HepG2 (cell line): ENCODE data around the gene ATP6V1F. TPM values are rescaled to one million over a fixed set of nuclear protein-coding genes. Genes with fewer than 3 reads are reported as not detected.

Experiments
- ARID2 ChIP-seq: sonication (generic); formaldehyde crosslinking; IDR thresholded peaks from 2 replicates; pipeline ENCODE4 v1.8.1; 2022; ENCODE audit warnings: mild to moderate bottlenecking, missing genetic modification reagents, borderline replicate concordance
- BORCS8-MEF2B ChIP-seq: sonication (generic); formaldehyde crosslinking; IDR thresholded peaks from 2 replicates; pipeline ENCODE4 v1.8.0; 2022; ENCODE audit warnings: mild to moderate bottlenecking, missing genetic modification reagents
- HMG20B ChIP-seq: conservative IDR thresholded peaks from 2 replicates; pipeline ENCODE4 v1.6.1; 2016; ENCODE audit warnings: missing genetic modification reagents, missing compliant biosample characterization
- HNRNPUL1 ChIP-seq: fragments of 200-400 bp; formaldehyde crosslinking; IDR thresholded peaks from 2 replicates; pipeline ENCODE4 v1.6.1; 2017; ENCODE audit warnings: low read depth, mild to moderate bottlenecking, low read length, moderate library complexity
- ISX ChIP-seq: sonication (generic); formaldehyde crosslinking; conservative IDR thresholded peaks from 2 replicates; pipeline ENCODE4 v1.5.0; 2020; ENCODE audit warnings: missing genetic modification reagents
- MAF1 ChIP-seq: sonication (generic); formaldehyde crosslinking; IDR thresholded peaks from 2 replicates; pipeline ENCODE4 v1.5.0; 2020; ENCODE audit warnings: missing genetic modification reagents, borderline replicate concordance
- MED1 ChIP-seq: sonication (generic); formaldehyde crosslinking; IDR thresholded peaks from 2 replicates; pipeline ENCODE4 v1.4.0; 2020; ENCODE audit warnings: missing genetic modification reagents
- NFIB ChIP-seq: sonication (generic); formaldehyde crosslinking; IDR thresholded peaks from 2 replicates; pipeline ENCODE4 v1.9.0; 2021; ENCODE audit warnings: missing genetic modification reagents, mild to moderate bottlenecking, borderline replicate concordance
- NONO ChIP-seq, 2 experiments: fragments of 450-650 bp in 1 of 2; sonication (generic) in 1 of 2; formaldehyde crosslinking in 1 of 2; IDR thresholded peaks in 1 of 2; conservative IDR thresholded peaks in 1 of 2; 2 replicates each; pipeline versions ENCODE4 v1.6.1 to v1.8.0; 2017 to 2022; ENCODE audit warnings: mild to moderate bottlenecking in 1 of 2, missing genetic modification reagents in 1 of 2, moderate library complexity in 1 of 2
- NR2F1 ChIP-seq, 2 experiments: fragments of 450-650 bp in 1 of 2; formaldehyde crosslinking in 1 of 2; IDR thresholded peaks; 2 replicates each; pipeline versions ENCODE4 v1.5.0 to v1.6.1; 2016 to 2020; ENCODE audit warnings: mild to moderate bottlenecking in 1 of 2, missing compliant biosample characterization in 1 of 2, missing genetic modification reagents in 1 of 2, moderate library complexity in 1 of 2
- REPIN1 ChIP-seq: sonication (generic); formaldehyde crosslinking; IDR thresholded peaks from 2 replicates; pipeline ENCODE4 v1.8.0; 2022; ENCODE audit warnings: missing genetic modification reagents, low read depth, mild to moderate bottlenecking, borderline replicate concordance
- SP1 ChIP-seq, 2 experiments: fragments of 450-650 bp in 1 of 2; sonication (generic) in 1 of 2; formaldehyde crosslinking in 1 of 2; IDR thresholded peaks; 2 replicates each; pipeline versions ENCODE4 v1.4.0 to v1.6.1; 2016 to 2020; ENCODE audit warnings: missing genetic modification reagents in 1 of 2
- THAP11 ChIP-seq: IDR thresholded peaks from 2 replicates; pipeline ENCODE4 v1.6.1; 2016; ENCODE audit warnings: missing biosample characterization, missing genetic modification reagents
- TOPORS ChIP-seq: sonication (generic); formaldehyde crosslinking; IDR thresholded peaks from 2 replicates; pipeline ENCODE4 v1.8.0; 2023; ENCODE audit warnings: mild to moderate bottlenecking, missing genetic modification reagents
- ZNF367 ChIP-seq: sonication (generic); formaldehyde crosslinking; IDR thresholded peaks from 2 replicates; pipeline ENCODE4 v1.4.0; 2020; ENCODE audit warnings: missing genetic modification reagents, borderline replicate concordance
- ZNF430 ChIP-seq: sonication (generic); formaldehyde crosslinking; IDR thresholded peaks from 2 replicates; pipeline ENCODE4 v1.9.0; 2021; ENCODE audit warnings: mild to moderate bottlenecking, missing genetic modification reagents
- ZNF768 ChIP-seq: sonication (generic); formaldehyde crosslinking; IDR thresholded peaks from 2 replicates; pipeline ENCODE4 v1.4.0; 2020; ENCODE audit warnings: missing genetic modification reagents
- ZSCAN31 ChIP-seq: sonication (generic); formaldehyde crosslinking; IDR thresholded peaks from 2 replicates; pipeline ENCODE4 v1.5.0; 2020; ENCODE audit warnings: low read depth, mild to moderate bottlenecking, missing genetic modification reagents
- polyA plus RNA-seq, 8 experiments: library from polyadenylated mRNA; depleted of rRNA in 3 of 8; stranded (reverse) in 7 of 8; unstranded in 1 of 8; fragments of >200 nt; fragmentation: Illumina TruSeq in 4 of 8; extraction: Trizol in 4 of 8; gene quantifications; 2 replicates each; pipeline versions ENCODE4 v1.2.1 to v1.2.3, GENCODE V29; 2011 to 2016; ENCODE audit warnings: low read depth in 4 of 8, missing spikeins in 1 of 8, mixed read lengths in 1 of 8; ENCODE audit not compliant: insufficient read depth in 1 of 8
- total RNA-seq, 5 experiments: library from RNA; depleted of rRNA; stranded (reverse); fragments of >200 nt; fragmentation: Illumina TruSeq; extraction: Trizol; gene quantifications; 2 replicates each; pipeline ENCODE4 v1.2.3, GENCODE V29; 2016; ENCODE audit warnings: low read depth in 1 of 5
- TF ChIP-seq, protein P1 (sequence below): sonication (generic); formaldehyde crosslinking; IDR thresholded peaks from 2 replicates; pipeline ENCODE4 v1.5.1; 2020; ENCODE audit warnings: missing genetic modification reagents, mild to moderate bottlenecking, borderline replicate concordance
- TF ChIP-seq, protein P2 (sequence below): sonication (generic); formaldehyde crosslinking; IDR thresholded peaks from 2 replicates; pipeline ENCODE4 v1.4.0; 2020; ENCODE audit warnings: mild to moderate bottlenecking, missing genetic modification reagents, borderline replicate concordance
- TF ChIP-seq, protein P3 (sequence below): sonication (generic); formaldehyde crosslinking; IDR thresholded peaks from 2 replicates; pipeline ENCODE4 v1.4.0; 2020; ENCODE audit warnings: missing genetic modification reagents

The ATP6V1F gene
- total and polyA plus RNA-seq, 2 of the 13 experiments (the other 11 are each of a cell fraction or from before 2014, with no cell fraction given) = 87.2 to 132 TPM

DNA sequence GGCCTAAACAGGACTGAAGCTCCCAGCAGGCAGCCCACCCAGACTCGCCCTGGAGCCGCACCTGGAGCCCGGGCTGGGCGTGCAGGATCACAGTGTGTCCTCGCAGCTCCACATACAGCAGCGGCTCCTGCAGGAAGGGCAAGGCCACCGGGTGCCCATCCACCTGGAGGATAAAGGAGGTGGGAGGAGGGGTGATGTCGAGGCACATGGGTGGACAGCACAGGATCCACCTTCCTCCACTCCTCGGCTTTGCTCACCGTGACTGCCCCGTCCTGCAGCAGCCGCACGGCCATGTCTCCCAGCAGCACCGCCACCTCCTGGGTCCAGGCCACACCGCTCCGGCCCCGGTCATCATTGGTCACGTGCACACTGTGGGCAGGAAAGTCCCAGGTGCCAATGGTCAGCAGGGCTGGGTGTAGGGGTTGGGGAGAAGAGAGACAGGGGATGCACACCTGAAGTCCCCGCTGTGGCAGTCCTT lies 16.8 kb downstream of the ATP6V1F start (continued):
- TF ChIP-seq, protein P1, sequence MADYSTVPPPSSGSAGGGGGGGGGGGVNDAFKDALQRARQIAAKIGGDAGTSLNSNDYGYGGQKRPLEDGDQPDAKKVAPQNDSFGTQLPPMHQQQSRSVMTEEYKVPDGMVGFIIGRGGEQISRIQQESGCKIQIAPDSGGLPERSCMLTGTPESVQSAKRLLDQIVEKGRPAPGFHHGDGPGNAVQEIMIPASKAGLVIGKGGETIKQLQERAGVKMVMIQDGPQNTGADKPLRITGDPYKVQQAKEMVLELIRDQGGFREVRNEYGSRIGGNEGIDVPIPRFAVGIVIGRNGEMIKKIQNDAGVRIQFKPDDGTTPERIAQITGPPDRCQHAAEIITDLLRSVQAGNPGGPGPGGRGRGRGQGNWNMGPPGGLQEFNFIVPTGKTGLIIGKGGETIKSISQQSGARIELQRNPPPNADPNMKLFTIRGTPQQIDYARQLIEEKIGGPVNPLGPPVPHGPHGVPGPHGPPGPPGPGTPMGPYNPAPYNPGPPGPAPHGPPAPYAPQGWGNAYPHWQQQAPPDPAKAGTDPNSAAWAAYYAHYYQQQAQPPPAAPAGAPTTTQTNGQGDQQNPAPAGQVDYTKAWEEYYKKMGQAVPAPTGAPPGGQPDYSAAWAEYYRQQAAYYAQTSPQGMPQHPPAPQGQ (CRISPR knock-in tag) = no peak
- TF ChIP-seq ARID2 (CRISPR knock-in tag) (0 out of 2 replicates have a peak, but pooled peaks have one; percentile 51), THAP11 (CRISPR knock-in tag) (no peak), ZNF768 (CRISPR knock-in tag) (no peak), REPIN1 (CRISPR knock-in tag) (peak; percentile 26; the same call in 1 of the 2 replicates), ZNF430 (CRISPR knock-in tag) (no peak), MED1 (CRISPR knock-in tag) (no peak), ISX (CRISPR knock-in tag) (no peak), ZSCAN31 (CRISPR knock-in tag) (no peak), TOPORS (CRISPR knock-in tag) (no peak), NFIB (CRISPR knock-in tag) (no peak), HNRNPUL1 (no peak), NR2F1 (CRISPR knock-in tag; IDR thresholded peaks at IDR 0.05) (no peak), HMG20B (no peak), MAF1 (CRISPR knock-in tag) (no peak), BORCS8-MEF2B (0 out of 2 replicates have a peak, but pooled peaks have one; percentile 37), ZNF367 (CRISPR knock-in tag) (no peak), NONO (IDR thresholded peaks at IDR 0.05) (no peak), NONO (CRISPR knock-in tag; conservative IDR thresholded peaks at IDR 0.05) (no peak), SP1 (IDR thresholded peaks at IDR 0.05) (no peak), SP1 (CRISPR knock-in tag; IDR thresholded peaks at IDR 0.05) (no peak)
- TF ChIP-seq, protein P2, sequence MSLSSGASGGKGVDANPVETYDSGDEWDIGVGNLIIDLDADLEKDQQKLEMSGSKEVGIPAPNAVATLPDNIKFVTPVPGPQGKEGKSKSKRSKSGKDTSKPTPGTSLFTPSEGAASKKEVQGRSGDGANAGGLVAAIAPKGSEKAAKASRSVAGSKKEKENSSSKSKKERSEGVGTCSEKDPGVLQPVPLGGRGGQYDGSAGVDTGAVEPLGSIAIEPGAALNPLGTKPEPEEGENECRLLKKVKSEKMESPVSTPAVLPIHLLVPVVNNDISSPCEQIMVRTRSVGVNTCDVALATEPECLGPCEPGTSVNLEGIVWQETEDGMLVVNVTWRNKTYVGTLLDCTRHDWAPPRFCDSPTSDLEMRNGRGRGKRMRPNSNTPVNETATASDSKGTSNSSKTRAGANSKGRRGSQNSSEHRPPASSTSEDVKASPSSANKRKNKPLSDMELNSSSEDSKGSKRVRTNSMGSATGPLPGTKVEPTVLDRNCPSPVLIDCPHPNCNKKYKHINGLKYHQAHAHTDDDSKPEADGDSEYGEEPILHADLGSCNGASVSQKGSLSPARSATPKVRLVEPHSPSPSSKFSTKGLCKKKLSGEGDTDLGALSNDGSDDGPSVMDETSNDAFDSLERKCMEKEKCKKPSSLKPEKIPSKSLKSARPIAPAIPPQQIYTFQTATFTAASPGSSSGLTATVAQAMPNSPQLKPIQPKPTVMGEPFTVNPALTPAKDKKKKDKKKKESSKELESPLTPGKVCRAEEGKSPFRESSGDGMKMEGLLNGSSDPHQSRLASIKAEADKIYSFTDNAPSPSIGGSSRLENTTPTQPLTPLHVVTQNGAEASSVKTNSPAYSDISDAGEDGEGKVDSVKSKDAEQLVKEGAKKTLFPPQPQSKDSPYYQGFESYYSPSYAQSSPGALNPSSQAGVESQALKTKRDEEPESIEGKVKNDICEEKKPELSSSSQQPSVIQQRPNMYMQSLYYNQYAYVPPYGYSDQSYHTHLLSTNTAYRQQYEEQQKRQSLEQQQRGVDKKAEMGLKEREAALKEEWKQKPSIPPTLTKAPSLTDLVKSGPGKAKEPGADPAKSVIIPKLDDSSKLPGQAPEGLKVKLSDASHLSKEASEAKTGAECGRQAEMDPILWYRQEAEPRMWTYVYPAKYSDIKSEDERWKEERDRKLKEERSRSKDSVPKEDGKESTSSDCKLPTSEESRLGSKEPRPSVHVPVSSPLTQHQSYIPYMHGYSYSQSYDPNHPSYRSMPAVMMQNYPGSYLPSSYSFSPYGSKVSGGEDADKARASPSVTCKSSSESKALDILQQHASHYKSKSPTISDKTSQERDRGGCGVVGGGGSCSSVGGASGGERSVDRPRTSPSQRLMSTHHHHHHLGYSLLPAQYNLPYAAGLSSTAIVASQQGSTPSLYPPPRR = no peak
- TF ChIP-seq, protein P3, sequence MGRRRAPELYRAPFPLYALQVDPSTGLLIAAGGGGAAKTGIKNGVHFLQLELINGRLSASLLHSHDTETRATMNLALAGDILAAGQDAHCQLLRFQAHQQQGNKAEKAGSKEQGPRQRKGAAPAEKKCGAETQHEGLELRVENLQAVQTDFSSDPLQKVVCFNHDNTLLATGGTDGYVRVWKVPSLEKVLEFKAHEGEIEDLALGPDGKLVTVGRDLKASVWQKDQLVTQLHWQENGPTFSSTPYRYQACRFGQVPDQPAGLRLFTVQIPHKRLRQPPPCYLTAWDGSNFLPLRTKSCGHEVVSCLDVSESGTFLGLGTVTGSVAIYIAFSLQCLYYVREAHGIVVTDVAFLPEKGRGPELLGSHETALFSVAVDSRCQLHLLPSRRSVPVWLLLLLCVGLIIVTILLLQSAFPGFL (CRISPR knock-in tag) = no peak
